ENCODE measurements around the gene ELAVL2.

DNA sequence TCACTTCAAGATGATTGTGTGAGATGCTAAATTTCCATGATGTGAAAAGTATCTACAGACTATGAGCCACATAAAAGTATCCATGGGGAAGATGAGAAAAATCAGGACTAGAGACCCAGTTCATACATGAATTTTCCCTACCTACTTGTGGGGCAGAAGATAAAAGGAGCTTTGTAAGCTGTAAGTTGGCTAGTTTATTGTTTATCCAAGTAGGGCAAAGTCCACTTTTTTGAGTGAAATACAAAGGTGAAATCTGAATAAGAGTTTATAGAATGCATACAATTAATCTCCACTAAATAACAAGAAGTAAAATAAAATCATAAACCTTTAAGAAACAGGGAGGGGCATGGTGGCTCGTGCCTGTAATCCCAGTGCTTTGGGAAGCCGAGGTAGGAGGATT, 160.4 kb downstream of the ELAVL2 start:
- TF ChIP-seq, protein P1, sequence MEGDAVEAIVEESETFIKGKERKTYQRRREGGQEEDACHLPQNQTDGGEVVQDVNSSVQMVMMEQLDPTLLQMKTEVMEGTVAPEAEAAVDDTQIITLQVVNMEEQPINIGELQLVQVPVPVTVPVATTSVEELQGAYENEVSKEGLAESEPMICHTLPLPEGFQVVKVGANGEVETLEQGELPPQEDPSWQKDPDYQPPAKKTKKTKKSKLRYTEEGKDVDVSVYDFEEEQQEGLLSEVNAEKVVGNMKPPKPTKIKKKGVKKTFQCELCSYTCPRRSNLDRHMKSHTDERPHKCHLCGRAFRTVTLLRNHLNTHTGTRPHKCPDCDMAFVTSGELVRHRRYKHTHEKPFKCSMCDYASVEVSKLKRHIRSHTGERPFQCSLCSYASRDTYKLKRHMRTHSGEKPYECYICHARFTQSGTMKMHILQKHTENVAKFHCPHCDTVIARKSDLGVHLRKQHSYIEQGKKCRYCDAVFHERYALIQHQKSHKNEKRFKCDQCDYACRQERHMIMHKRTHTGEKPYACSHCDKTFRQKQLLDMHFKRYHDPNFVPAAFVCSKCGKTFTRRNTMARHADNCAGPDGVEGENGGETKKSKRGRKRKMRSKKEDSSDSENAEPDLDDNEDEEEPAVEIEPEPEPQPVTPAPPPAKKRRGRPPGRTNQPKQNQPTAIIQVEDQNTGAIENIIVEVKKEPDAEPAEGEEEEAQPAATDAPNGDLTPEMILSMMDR (IDR thresholded peaks at IDR 0.05), result no peak
- TF ChIP-seq ZFX (IDR thresholded peaks at IDR 0.05; ENCODE audit: borderline replicate concordance), result no peak

All from 22Rv1 (cell line).